ENCODE measurements around the gene RFX1.

DNA sequence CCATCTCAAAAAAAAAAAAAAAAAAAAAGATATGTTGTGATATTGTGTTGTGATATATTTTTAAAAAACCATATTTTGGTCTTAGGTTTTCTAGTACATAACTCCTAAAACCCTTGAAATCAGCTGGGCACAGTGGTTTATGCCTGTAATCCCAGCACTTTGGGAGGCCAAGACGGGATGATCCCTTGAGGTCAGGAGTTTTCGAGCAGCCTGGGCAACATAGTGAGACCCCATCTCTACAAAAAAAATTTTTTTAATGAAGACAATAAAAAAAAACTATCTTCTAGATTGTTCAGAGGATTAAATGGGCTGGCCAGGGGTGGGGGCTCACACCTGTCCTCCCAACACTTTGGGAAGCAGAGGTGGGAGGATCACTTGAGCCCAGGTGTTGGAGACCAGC lies 55.1 kb downstream of the RFX1 start:
- TF ChIP-seq GATA2 (IDR thresholded peaks at IDR 0.05; ENCODE audit: low read depth, low read length) (no peak), GATA3 (IDR thresholded peaks at IDR 0.05; ENCODE audit: low read depth, low read length) (no peak)
